Hematopoietic multipotent progenitor cell treated with erythropoietin and hydrocortisone succinate and interleukin-3 and kit ligand, for 17 days (in vitro differentiated cells): ENCODE measurements around the gene HADH.
A peak's percentile ranks its signal among the peaks of the same experiment; 100 is the strongest.
"Not testable (repeated sequence)": the region's sequence is repeated elsewhere in the genome, so short reads cannot be mapped to it uniquely, and the experiment has no call there.

Source experiments
- DNase-seq: peaks from one replicate; pipeline ENCODE4 v3.0.0-alpha.2; 2015; ENCODE audit warnings: low spot score

The HADH gene

DNA sequence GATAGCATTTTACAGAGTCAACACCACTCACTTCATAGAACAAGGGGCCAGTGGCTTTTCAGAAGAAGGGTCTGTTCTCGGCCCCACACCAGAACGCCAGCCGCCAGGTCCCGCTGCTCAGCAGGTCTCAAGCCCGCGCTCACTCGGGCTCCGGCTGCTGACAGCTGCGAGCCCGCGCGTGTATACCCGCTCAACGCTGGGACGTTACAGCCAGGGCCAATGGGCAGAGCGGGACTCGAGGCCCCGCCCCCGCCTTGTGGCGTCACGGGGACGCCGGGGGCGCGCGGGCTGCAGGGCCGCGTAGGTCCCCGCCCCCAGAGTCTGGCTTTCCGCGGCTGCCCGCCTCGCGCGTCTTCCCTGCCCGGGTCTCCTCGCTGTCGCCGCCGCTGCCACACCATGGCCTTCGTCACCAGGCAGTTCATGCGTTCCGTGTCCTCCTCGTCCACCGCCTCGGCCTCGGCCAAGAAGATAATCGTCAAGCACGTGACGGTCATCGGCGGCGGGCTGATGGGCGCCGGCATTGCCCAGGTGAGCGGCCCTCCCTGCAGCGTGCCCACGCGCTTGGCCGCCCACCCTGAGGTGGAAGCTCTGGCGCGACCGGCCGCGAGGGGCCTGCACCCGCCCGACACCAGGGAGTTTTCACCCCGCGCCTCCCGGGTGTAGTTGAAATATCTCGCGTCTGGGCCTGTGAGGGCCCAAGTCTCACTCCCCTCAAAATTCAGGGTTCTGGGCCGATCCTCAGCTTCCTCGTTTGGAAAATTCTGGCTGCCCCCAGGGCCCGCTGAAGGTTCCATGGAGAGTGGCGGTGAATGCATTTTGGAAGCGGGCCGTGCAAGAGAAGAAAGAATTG, at the start of gene HADH:
Gene HADH, plus strand, starts transcription at position 353 of the 850 bp plus-strand sequence. Its CDS starts 44 bp downstream, at position 397.
- DNase-seq, result peak; percentile 78

GRCh38 chr4:107945809-107946208, 43.9 kb upstream of the HADH start:
- no peak for DNase-seq

- no peak for DNase-seq
Measured at GRCh38 chr4:107950746-107951540, 38.7 kb upstream of the HADH start.

GRCh38 chr4:107951551-107951950, 38.1 kb upstream of the HADH start:
- no peak for DNase-seq

- no peak for DNase-seq
Measured at GRCh38 chr4:107956011-107956410, 33.7 kb upstream of the HADH start.

- no peak for DNase-seq
Measured at GRCh38 chr4:107966903-107967302, 22.8 kb upstream of the HADH start.

GRCh38 chr4:107967519-107967918, 22.2 kb upstream of the HADH start:
- not testable (repeated sequence) for DNase-seq

DNA sequence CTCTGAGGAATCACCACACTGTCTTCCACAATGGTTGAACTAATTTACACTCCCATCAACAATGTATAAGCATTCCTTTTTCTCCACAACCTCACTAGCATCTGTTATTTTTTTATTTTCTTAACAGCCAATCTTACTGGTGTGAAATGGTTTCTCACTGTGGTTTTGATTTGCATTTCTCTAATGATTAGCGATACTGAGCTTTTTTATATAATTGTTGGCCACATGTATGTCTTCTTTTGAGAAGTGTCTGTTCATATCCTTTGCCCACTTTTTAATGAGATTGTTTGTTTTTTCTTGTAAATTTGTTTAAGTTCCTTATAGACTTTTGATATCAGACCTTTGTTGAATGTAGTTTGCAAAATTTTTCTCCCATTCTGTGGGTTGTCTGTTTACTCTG, 21.8 kb upstream of the HADH start:
- DNase-seq, result not testable (repeated sequence)

- no peak for DNase-seq
Measured at GRCh38 chr4:107970063-107970798, 19.5 kb upstream of the HADH start.

DNA sequence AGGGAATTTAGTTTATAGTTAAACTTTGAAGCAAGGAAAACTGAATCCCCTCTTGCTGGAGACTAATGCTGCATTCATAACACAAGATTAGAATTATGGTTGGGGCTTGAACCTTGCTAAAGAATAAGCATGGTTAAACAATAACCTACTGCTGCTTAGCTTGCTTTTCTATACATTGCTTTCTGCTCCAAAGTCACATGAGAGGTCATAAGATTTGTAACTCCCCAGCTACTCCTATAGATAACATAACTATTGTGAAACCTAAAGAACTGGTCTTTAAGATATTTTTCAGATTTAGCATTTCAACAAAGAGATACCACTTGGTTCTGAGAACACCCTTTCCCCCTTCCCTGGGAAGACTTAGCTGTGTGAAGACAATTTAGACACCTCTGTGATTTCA, 17.1 kb upstream of the HADH start:
- no peak for DNase-seq

DNA sequence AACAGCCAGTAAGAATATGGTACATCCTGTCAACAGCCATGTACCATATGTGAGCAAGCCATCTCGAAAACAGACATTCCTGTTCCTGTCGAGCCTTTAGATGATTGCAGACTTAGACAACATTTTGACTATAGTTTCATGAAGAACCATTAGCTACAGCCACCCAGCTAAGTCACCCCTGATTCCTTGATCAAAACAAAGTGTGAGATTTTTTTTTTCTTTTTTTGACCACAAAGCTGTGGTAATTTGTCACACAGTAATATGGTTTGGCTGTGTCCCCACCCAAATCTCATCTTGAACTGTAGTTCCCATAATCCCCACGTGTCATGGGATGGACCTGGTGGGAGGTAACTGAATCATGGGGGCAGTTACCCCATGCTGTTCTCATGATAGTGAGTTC, 15.2 kb upstream of the HADH start:
- DNase-seq, result no peak

- no peak for DNase-seq
Measured at GRCh38 chr4:107977482-107977881, 12.2 kb upstream of the HADH start.

DNA sequence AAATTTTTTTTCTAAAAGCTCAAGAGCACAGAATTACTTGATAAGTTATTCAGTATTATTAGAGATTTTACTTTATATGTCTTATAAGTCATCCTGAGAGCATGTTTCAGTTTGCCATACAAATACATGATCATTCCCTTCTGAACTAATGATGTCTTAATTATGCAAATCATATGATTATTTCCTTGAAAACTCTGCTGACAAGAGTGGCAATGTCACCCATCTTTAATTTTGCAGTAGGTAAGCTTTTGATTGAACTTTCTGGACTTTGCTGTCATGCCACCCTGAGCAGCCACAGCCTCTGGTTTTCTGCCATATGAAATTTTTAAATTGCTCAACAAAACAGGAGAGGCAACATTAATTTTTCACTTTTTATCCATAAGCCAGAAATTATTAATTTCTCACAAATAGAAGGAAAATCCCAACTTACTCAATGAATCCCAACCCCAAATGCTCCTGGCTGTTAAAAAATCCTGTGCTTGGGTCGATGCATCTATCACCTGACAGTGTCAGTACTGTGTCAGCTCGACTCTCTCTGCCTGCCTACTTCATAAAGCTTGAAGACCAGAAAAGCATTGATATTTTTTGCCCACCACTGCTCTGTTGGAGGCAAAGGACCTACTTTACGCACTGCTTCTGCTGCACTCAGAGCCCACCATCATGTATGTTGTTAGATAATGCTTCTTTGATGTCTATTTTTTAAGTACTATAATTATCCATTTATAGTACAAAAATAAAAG, 11.6 kb upstream of the HADH start:
- no peak for DNase-seq

DNA sequence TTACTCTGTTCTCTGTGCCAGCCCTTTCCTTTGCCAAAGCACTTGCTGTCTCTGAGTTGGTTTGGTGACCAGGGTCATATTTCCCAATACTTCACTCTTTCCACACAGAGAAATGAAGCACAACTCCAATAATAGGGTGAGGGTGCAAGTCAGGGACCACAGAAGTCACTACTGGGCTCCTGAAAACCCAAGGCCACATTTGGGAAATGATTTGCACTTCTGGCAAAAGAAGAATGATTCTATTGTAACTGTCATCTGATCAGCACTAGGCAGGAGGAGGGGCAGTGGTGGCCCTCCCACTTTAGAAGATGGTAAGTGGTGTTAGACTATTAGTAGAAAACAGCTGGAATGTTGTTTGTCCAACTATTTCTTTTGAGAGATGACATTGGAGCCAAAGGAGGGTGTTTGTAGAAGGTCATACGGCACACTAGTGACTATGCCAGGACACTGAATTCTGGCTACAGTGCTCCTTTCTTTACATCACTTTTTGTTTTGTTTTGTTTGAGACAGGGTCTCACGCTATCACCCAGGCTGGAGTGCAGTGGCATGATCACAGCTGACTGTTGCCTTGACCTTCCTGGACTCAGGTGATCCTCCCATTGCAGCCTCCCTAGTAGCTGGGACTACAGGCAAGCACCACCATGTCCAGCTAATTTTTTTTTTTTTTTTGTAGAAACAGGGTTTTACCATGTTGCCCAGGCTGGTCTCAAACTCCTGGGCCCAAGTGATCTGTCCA, 10.8 kb upstream of the HADH start:
- DNase-seq, result no peak

DNA sequence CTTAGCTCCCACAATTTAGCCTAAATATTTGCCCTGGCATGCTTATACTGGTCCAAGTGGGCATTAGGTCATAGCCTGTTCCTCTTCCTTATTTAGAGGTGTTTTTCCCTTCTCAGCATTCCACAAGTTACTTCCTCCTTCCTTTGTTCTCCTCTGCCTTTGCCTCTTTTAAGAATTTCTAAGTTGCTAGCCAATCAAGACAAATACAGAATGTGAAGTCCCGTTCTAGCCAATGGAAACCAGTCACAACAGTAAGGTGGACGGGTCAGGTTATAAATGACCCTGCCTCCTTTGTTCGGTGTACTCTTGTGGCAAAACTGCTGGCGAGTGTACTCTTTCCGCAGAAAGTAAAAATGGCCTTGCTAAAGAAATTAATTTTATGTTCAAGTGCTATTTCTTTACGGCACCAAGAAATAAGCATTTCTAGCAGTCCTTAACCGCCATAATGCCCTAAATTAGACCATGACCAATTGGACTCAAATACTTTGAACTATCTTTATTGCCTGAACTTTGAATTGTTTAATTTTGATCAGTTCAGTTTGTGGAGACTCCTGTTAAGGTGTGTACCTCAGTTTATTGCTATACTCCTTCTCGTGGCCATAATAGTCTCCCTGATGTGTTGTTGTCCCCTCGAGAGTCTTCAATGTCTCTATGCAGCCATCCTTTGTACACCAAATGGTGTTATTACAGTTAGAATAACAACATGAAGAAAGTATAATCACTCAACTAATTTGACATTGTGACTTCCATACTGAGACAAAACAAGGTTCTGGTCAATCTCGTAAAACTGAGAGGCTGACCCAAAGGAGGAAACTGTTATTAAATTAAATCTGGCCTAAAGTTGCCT, 1.6 kb upstream of the HADH start:
- no peak for DNase-seq

DNA sequence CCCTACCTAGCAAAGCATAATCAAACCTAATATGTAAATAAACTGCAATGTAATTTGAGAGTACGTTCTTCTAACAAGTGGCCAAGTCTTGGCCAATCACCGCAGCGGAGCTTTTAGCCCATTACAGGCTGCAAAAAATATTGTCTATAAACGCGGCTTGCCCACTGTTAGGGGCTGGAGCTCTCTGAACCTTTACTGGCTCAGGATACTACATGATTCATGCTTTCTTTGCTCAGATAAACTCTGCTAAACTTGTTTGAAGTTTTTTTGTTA, 990 bp upstream of the HADH start:
- DNase-seq, result no peak

- no peak for DNase-seq
Measured at GRCh38 chr4:107989162-107989536, 540 bp upstream of the HADH start.

GRCh38 chr4:107991945-107992630, 2.4 kb downstream of the HADH start:
- DNase-seq, result no peak

DNA sequence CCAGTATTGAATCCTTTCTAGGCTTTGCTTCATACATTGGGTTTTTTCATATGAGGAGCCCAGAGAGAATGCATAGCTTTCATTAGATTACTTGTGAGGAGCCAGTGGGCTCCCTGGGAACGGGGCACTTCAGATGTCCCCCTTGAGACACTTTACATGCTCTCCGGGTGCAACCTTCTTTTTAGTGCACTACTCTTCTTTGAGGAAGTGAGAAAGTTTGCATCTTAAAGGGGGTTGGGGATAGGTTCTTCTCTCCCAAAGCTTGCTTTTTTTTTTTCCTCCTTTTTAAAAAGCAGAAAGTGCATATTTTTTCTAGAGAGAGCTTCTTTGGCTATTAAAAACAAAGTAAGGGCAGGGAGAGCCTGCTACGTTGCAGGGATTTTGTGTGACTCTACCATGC, 4.3 kb downstream of the HADH start:
- no peak for DNase-seq

DNA sequence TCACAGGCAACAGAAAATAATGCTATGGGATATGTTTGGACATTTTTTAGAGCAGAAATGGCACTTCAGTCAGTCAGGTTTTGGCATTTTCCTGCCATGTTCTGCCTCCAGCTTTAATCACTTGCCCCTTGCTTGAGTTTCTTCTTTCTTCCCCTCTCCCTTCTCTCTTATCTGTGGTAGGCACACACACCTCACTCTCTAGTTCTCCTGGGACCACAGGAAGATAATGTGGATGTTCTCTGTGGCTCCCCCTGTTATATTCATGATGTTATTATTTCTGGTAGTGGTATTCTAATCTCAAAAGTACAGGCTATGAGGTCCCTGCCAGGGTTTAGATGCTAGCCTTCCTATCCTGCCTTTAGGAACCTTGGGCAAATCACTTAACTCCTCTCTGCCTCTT, 5.2 kb downstream of the HADH start:
- DNase-seq, result no peak
